ENCODE results near the gene ART3. TPM values are rescaled to one million over a fixed set of nuclear protein-coding genes. Genes with fewer than 3 reads are reported as not detected.

Gene ART3
- polyA plus RNA-seq, 2 donors, result 0.29 to 0.31 TPM

- H3K4me1 ChIP-seq (ENCODE audit: control insufficient read depth in 2 of 2, insufficient read depth in 2 of 2, low read length in 1 of 2), result no peaks in the 10 kb centered on the region
- no peak overlapping the region for H3K27ac ChIP-seq (ENCODE audit: low read depth in 2 of 2, low read length in 1 of 2)
- peaks cover 9% of the 10 kb centered on the region in 2 donors for H3K36me3 ChIP-seq (ENCODE audit: control insufficient read depth in 2 of 2, insufficient read depth in 2 of 2, low read length in 1 of 2)
- no peak overlapping the region for H3K4me3 ChIP-seq (ENCODE audit: low read depth in 1 of 2, low read length in 2 of 2)
- no peaks in the 10 kb centered on the region for H3K9me3 ChIP-seq (ENCODE audit: control insufficient read depth in 2 of 2, insufficient read depth in 1 of 2, low read depth in 1 of 2, low read length in 1 of 2)
- WGBS, 2 donors, result 47% methylated on average over 2 of the region's 2 CpGs
- no peaks in the 10 kb centered on the region for H3K27me3 ChIP-seq (ENCODE audit: control insufficient read depth in 1 of 2, insufficient read depth in 2 of 2, low read length in 2 of 2)
Measured at GRCh38 chr4:76160355-76160754, 85.8 kb downstream of the ART3 start.

Other genes starting within 250 kb of the ART3 start
- not detected for gene PPEF2, start 172.3 kb upstream of the ART3 start, polyA plus RNA-seq
- gene NAAA, start 133.7 kb upstream of the ART3 start, polyA plus RNA-seq, result 10 to 100 TPM; 10.4 to 37.3 TPM
- 10 to 100 TPM in 1 of 2 donors, 1 to 10 TPM in 1; 6.5 to 14.0 TPM for gene SDAD1, start 83.8 kb upstream of the ART3 start, polyA plus RNA-seq
- under 1 TPM; 0.22 to 0.29 TPM for gene CXCL9, start 67.2 kb upstream of the ART3 start, polyA plus RNA-seq
- under 1 TPM; 0.73 to 0.77 TPM for gene CXCL10, start 51.2 kb upstream of the ART3 start, polyA plus RNA-seq
- under 1 TPM in 1 of 2 donors, not detected in 1; 0.07 TPM for gene CXCL11, start 38.6 kb upstream of the ART3 start, polyA plus RNA-seq
- 10 to 100 TPM; 18.0 to 18.4 TPM for gene NUP54, start 73.7 kb downstream of the ART3 start, polyA plus RNA-seq
- 10 to 100 TPM; 21.7 to 26.3 TPM for gene SCARB2, start 139.1 kb downstream of the ART3 start, polyA plus RNA-seq
- gene FAM47E, start 177.0 kb downstream of the ART3 start, polyA plus RNA-seq, result under 1 TPM; 0.47 to 0.71 TPM
- 1 to 10 TPM in 1 of 2 donors, under 1 TPM in 1; 0.71 to 2.7 TPM for gene STBD1, start 232.0 kb downstream of the ART3 start, polyA plus RNA-seq

Data from esophagus (tissue), 2 donors.